Adrenal gland (tissue), 5 donors: Measurements from ENCODE around the gene IL34.

Experiments
- POLR2A ChIP-seq, 2 donors: fragments of 450-650 bp; IDR thresholded peaks; one replicate each; pipeline ENCODE4 v1.6.1; 2017; ENCODE audit warnings: antibody characterized with exemption in 2 of 2, mild to moderate bottlenecking in 2 of 2, moderate library complexity in 1 of 2
- TF ChIP-seq, protein P1 (sequence below), 6 experiments: fragments of 450-650 bp in 4 of 6; fragments of 200-600 bp in 2 of 6; sonication (generic) in 1 of 6; IDR thresholded peaks; 1 replicate in 5 of 6; 2 replicates in 1 of 6; pipeline versions ENCODE4 v1.5.1 to v1.8.0; 2016 to 2021; ENCODE audit warnings: antibody characterized with exemption in 6 of 6, mild to moderate bottlenecking in 2 of 6, moderate library complexity in 1 of 6
- donor health status: DM: no; HTN: no; CAD: no.

GRCh38 chr16:70681382-70682238 lies 35.3 kb downstream of the IL34 start:
- TF ChIP-seq, protein P1, sequence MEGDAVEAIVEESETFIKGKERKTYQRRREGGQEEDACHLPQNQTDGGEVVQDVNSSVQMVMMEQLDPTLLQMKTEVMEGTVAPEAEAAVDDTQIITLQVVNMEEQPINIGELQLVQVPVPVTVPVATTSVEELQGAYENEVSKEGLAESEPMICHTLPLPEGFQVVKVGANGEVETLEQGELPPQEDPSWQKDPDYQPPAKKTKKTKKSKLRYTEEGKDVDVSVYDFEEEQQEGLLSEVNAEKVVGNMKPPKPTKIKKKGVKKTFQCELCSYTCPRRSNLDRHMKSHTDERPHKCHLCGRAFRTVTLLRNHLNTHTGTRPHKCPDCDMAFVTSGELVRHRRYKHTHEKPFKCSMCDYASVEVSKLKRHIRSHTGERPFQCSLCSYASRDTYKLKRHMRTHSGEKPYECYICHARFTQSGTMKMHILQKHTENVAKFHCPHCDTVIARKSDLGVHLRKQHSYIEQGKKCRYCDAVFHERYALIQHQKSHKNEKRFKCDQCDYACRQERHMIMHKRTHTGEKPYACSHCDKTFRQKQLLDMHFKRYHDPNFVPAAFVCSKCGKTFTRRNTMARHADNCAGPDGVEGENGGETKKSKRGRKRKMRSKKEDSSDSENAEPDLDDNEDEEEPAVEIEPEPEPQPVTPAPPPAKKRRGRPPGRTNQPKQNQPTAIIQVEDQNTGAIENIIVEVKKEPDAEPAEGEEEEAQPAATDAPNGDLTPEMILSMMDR (IDR thresholded peaks at IDR 0.05): no peak
- TF ChIP-seq POLR2A (IDR thresholded peaks at IDR 0.05): no peak
